Epithelial cell of proximal tubule (primary cell): ENCODE measurements around the gene R3HCC1L. TPM values are rescaled to one million over a fixed set of nuclear protein-coding genes. Genes with fewer than 3 reads are reported as not detected.

Experiments used
- DNase-seq: peaks from one replicate; pipeline ENCODE4 v3.0.0-alpha.2; 2011; ENCODE audit warnings: low read depth
- H3K4me3 ChIP-seq: 2 replicates; pipeline ENCODE4 v1.5.1; 2011; ENCODE audit warnings: low read depth, mild to moderate bottlenecking, low read length
- CTCF ChIP-seq: conservative IDR thresholded peaks from 2 replicates; pipeline ENCODE4 v1.5.1; 2012; ENCODE audit warnings: low read depth, mild to moderate bottlenecking, low read length
- total RNA-seq: library from RNA; depleted of rRNA; stranded (reverse); fragments of >200 nt; gene quantifications from 2 replicates; pipeline ENCODE4 v1.2.3, GENCODE V29; 2015

Gene R3HCC1L
- total RNA-seq, 1 donor from 2014 or later, result 8.6 TPM

- no peak for TF ChIP-seq CTCF
Observed at GRCh38 chr10:98254234-98254974, 119.9 kb downstream of the R3HCC1L start.

DNA sequence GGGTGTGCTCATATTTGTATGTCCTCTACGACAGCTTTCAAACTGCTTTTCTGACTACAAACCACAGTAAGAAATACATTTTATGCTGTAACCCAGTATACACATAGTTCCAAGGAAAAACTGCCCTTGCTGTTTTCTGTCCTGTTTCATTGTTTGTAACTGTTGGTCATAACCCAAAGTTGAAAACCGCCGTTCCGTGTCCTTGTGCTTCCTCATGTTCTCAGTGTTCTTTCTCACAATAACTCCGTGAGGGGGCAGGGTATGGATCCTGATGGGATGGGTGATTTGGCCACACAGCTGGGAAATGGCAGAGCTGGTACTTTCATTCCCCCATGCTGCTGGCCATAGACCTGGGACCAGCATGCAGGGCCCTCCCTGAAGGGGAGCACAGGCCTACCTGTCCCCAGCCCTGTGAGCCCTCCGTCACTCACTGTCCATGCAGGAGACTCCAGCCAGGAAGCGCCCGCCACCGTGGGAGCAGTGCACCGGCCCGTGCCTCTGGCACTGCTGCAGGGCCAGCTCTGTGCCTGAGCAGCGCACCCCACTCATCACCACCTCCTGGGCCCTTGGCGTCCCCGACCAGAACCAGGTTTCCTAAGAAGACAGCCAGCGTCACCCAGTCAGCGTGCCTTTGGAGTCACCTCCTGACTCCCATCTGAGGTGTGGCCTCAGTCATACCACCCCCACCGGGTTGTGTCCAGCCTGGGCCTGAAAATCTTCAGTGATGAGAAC is 120.9 kb downstream of the R3HCC1L start:
- H3K4me3 ChIP-seq, result no peak overlapping the region
- DNase-seq, result no peak
- TF ChIP-seq CTCF, result no peak

More at GRCh38 chr10:98254234-98254974, 119.9 kb downstream of the R3HCC1L start:
- no peak for DNase-seq
- H3K4me3 ChIP-seq, result no peak overlapping the region

DNA sequence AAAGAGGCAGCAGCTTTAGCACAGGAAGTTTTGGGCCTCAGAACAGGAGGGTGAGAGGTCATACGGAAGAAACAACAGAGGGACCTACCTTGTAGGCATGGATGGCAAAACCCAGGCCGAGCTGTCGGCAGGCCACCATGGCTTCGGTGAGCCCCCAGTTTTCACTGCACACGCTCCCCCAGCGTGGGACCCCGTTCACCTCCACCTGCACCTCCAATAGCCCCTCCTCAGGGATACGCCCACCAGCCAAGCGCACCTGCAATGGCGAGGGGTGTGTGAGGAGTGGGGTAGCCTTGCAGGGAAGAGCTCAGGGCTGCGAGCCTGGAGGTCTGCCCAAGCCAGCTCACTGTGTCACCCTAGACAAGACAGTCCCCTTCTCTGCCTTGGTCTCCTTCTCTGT is 122.2 kb downstream of the R3HCC1L start:
- H3K4me3 ChIP-seq, result no peak overlapping the region
- no peak for DNase-seq
- TF ChIP-seq CTCF, result no peak

- no peak for TF ChIP-seq CTCF
- DNase-seq, result no peak
- no peak overlapping the region for H3K4me3 ChIP-seq
Observed at GRCh38 chr10:98257198-98257597, 122.7 kb downstream of the R3HCC1L start.

GRCh38 chr10:98257961-98258360 is 123.5 kb downstream of the R3HCC1L start:
- no peak for DNase-seq
- no peak for TF ChIP-seq CTCF

DNA sequence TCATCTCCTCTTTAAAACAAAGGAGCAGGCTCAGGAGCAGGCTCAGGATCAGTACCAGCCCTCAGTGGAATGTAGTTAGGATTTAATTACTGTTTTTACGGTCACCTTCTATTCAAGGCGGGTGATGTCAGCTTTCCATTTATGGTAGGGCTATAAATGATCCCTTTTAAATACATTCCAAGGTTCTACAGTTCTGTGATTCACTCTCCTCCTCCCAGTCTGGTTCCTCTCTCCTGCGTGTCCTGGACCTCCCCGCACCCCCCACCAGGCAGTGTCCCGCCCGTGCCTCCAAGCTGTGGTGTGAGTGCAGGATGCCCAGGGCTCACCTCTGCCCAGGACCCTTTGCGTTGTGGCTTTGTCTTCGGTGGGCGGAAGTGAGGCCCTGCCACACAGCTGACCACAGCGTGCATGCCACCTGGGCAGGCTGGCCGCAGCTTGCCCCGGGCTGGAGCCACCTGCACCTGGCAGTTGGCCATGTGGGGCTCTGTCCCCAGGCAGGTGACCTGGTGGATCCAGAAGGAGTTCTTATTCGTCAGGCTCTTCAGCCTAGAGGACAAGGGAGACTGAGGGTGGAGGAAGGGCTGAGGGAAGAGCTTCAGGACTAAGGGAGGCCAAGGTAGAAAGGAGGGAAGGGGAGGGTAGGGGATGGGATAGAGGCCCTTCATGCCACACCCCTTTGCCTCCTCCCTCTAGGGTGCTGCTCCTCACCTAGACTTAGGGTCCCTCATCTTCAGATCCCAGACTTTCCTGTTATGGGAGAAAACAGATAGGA is 124.4 kb downstream of the R3HCC1L start:
- DNase-seq, result no peak
- TF ChIP-seq CTCF, result no peak
- no peak overlapping the region for H3K4me3 ChIP-seq

More at GRCh38 chr10:98257961-98258360, 123.5 kb downstream of the R3HCC1L start:
- no peak overlapping the region for H3K4me3 ChIP-seq
